ENCODE data around the gene COX7A2L.

DNA sequence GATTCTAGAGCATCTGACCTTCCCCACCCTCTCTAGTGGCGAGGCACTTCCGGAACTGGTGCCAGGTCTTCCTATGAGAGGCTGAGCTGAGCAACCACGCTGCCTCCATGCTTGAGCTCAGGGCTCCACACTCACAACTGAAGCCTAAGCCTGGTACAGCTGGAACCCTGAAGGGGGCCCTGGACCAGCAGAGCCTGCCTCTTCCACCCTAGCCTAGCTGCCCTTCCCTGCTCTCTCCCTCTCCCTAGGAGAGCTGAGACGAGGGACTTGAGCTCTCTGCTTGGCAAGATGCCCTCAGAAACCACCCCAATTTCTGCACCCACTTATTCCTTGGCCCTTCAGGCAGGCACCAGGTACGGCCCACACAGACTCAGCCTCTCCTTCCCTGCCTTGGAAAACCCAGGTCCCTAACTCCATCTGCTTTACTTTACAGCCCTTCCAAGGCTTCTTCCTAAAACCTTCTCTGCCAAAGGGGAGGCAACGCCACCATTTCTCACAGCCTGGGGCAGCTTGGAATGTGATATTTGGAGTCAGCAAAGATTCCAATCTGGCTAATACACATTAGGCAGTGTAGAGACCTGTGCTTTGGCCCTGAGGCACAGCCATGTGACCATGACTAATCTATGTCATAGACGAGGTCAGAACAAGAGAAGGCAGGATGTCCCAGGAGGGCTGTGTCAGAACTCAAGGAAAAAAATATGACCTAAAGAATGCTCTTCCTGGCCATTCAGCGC lies 18.8 kb downstream of the COX7A2L start:
- TF ChIP-seq, protein P1, sequence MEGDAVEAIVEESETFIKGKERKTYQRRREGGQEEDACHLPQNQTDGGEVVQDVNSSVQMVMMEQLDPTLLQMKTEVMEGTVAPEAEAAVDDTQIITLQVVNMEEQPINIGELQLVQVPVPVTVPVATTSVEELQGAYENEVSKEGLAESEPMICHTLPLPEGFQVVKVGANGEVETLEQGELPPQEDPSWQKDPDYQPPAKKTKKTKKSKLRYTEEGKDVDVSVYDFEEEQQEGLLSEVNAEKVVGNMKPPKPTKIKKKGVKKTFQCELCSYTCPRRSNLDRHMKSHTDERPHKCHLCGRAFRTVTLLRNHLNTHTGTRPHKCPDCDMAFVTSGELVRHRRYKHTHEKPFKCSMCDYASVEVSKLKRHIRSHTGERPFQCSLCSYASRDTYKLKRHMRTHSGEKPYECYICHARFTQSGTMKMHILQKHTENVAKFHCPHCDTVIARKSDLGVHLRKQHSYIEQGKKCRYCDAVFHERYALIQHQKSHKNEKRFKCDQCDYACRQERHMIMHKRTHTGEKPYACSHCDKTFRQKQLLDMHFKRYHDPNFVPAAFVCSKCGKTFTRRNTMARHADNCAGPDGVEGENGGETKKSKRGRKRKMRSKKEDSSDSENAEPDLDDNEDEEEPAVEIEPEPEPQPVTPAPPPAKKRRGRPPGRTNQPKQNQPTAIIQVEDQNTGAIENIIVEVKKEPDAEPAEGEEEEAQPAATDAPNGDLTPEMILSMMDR (IDR thresholded peaks at IDR 0.05) = no peak
- TF ChIP-seq EP300 (IDR thresholded peaks at IDR 0.05) (no peak), POLR2A (IDR thresholded peaks at IDR 0.05) (no peak)
